Karpas-422 (cell line): Measurements from ENCODE around the gene CENATAC. TPM values are rescaled to one million over a fixed set of nuclear protein-coding genes. Genes with fewer than 3 reads are reported as not detected.
"Not testable (repeated sequence)": the region's sequence is repeated elsewhere in the genome, so short reads cannot be mapped to it uniquely, and the experiment has no call there.

Experiments
- DNase-seq: peaks from one replicate; pipeline ENCODE4 v3.0.0-alpha.2; 2015
- H2AFZ ChIP-seq: fragments of 200-600 bp; sonication (generic); 2 replicates; pipeline ENCODE4 v1.6.1; 2014; ENCODE audit warnings: antibody characterized with exemption, low read length, mixed read lengths
- H3K27ac ChIP-seq: fragments of 200-600 bp; sonication (generic); 2 replicates; pipeline ENCODE4 v1.5.1; 2014; ENCODE audit warnings: mild to moderate bottlenecking, low read length, moderate library complexity
- H3K27me3 ChIP-seq: fragments of 200-600 bp; sonication (generic); 2 replicates; pipeline ENCODE4 v1.6.1; 2014; ENCODE audit warnings: low read length, mixed read lengths
- H3K36me3 ChIP-seq: fragments of 200-600 bp; sonication (generic); 2 replicates; pipeline ENCODE4 v1.6.1; 2014; ENCODE audit warnings: low read length, mixed read lengths; ENCODE audit not compliant: insufficient read depth
- H3K4me1 ChIP-seq: fragments of 200-600 bp; sonication (generic); 2 replicates; pipeline ENCODE4 v1.6.1; 2014; ENCODE audit warnings: mild to moderate bottlenecking, low read length, mixed read lengths
- H3K4me2 ChIP-seq: fragments of 200-600 bp; sonication (generic); 2 replicates; pipeline ENCODE4 v1.6.1; 2014; ENCODE audit warnings: low read length, low read depth, mild to moderate bottlenecking; ENCODE audit not compliant: poor library complexity, severe bottlenecking
- H3K4me3 ChIP-seq: fragments of 200-600 bp; sonication (generic); 2 replicates; pipeline ENCODE4 v1.5.1; 2014; ENCODE audit warnings: mild to moderate bottlenecking, antibody characterized with exemption, low read length, mixed read lengths
- H3K79me2 ChIP-seq: fragments of 200-600 bp; sonication (generic); 2 replicates; pipeline ENCODE4 v1.6.1; 2014; ENCODE audit warnings: mild to moderate bottlenecking, low read length, mixed read lengths
- H3K9ac ChIP-seq: fragments of 200-600 bp; sonication (generic); 2 replicates; pipeline ENCODE4 v1.6.0; 2014; ENCODE audit warnings: low read length
- H3K9me2 ChIP-seq: fragments of 200-600 bp; sonication (generic), shearing (Covaris generic); replicated peaks from 2 replicates; pipeline ENCODE4 v1.6.0; 2014; ENCODE audit warnings: mild to moderate bottlenecking, low read length, moderate library complexity; ENCODE audit not compliant: insufficient read depth
- H3K9me3 ChIP-seq: fragments of 300-700, 200-600 bp; sonication (generic); 2 replicates; pipeline ENCODE4 v1.6.1; 2014; ENCODE audit warnings: low read length, mixed read lengths
- H4K20me1 ChIP-seq: fragments of 200-600 bp; sonication (generic); 2 replicates; pipeline ENCODE4 v1.6.1; 2014; ENCODE audit warnings: mild to moderate bottlenecking, antibody characterized with exemption, low read length, low read depth; ENCODE audit not compliant: insufficient read depth
- total RNA-seq: library from RNA; depleted of rRNA; stranded (reverse); fragments of >200 nt; shearing (Covaris generic); gene quantifications from 2 replicates; pipeline ENCODE4 v1.2.3, GENCODE V29; 2014; ENCODE audit warnings: low replicate concordance; rRNA removed

CENATAC gene
- total RNA-seq = 14.2 and 25.0 TPM in 2 replicates

GRCh38 chr11:118997627-118998387, at the start of gene CENATAC:
CENATAC (plus strand) TSS chr11:118998138; CDS start chr11:118998198, 60 bp downstream.
- Histone ChIP-seq H4K20me1 (no peaks in the 10 kb centered on the region), H2AFZ (peak within 1 kb of the TSS; percentile 63), H3K4me3 (peak within 1 kb of the TSS; percentile 83), H3K9ac (peak within 1 kb of the TSS; percentile 80), H3K27me3 (no peaks in the 10 kb centered on the region), H3K4me1 (peaks cover 11% of the 10 kb centered on the region), H3K9me3 (no peaks in the 10 kb centered on the region), H3K4me2 (peak within 1 kb of the TSS; percentile 80), H3K27ac (peak within 1 kb of the TSS; percentile 26; the same call in 1 of the 2 replicates), H3K9me2 (no peaks in the 10 kb centered on the region), H3K36me3 (no peaks in the 10 kb centered on the region), H3K79me2 (peaks cover 33% of the 10 kb centered on the region)
- DNase-seq = peak; percentile 93

- no peak overlapping the region for H2AFZ ChIP-seq
- H3K27me3 ChIP-seq = no peaks in the 10 kb centered on the region
- no peaks in the 10 kb centered on the region for H3K9me2 ChIP-seq
- peak; percentile 68 for DNase-seq
- no peaks in the 10 kb centered on the region for H3K9me3 ChIP-seq
- H3K36me3 ChIP-seq = no peaks in the 10 kb centered on the region
- H3K27ac ChIP-seq = no peak overlapping the region
- no peak overlapping the region for H3K4me3 ChIP-seq
- H3K9ac ChIP-seq = no peak overlapping the region
- H4K20me1 ChIP-seq = no peaks in the 10 kb centered on the region
- no peaks in the 10 kb centered on the region for H3K4me1 ChIP-seq
- no peaks in the 10 kb centered on the region for H3K79me2 ChIP-seq
- no peak overlapping the region for H3K4me2 ChIP-seq
These were observed 44.7 kb upstream of the CENATAC start for GRCh38 chr11:118953265-118953664.

GRCh38 chr11:118953976-118954375, 44.0 kb upstream of the CENATAC start:
- H3K4me3 ChIP-seq, H3K9me2 ChIP-seq, H3K36me3 ChIP-seq, H3K9me3 ChIP-seq, H3K79me2 ChIP-seq, H3K4me2 ChIP-seq, H4K20me1 ChIP-seq, H3K27me3 ChIP-seq, H2AFZ ChIP-seq, H3K27ac ChIP-seq, H3K9ac ChIP-seq, DNase-seq, H3K4me1 ChIP-seq: not testable (repeated sequence)

- Histone ChIP-seq H4K20me1 (no peaks in the 10 kb centered on the region), H3K27ac (no peak within 1 kb of the TSS), H3K4me1 (no peaks in the 10 kb centered on the region), H3K79me2 (no peaks in the 10 kb centered on the region), H3K9me2 (no peaks in the 10 kb centered on the region), H3K36me3 (no peaks in the 10 kb centered on the region), H2AFZ (no peak within 1 kb of the TSS), H3K4me2 (no peak within 1 kb of the TSS), H3K9me3 (no peaks in the 10 kb centered on the region), H3K9ac (no peak within 1 kb of the TSS), H3K27me3 (no peaks in the 10 kb centered on the region), H3K4me3 (no peak within 1 kb of the TSS)
- peak; percentile 83 for DNase-seq
These were observed 41.7 kb upstream of the CENATAC start, which contains the start of gene UPK2 for GRCh38 chr11:118956094-118956846. UPK2 (plus strand) TSS chr11:118956298; CDS start chr11:118956351, 53 bp downstream.

GRCh38 chr11:118956847-118957469, 41.0 kb upstream of the CENATAC start:
- H3K9me2 ChIP-seq = no peaks in the 10 kb centered on the region
- H3K27me3 ChIP-seq = no peaks in the 10 kb centered on the region
- DNase-seq = no peak
- no peaks in the 10 kb centered on the region for H3K36me3 ChIP-seq
- H3K4me3 ChIP-seq = no peak overlapping the region
- no peak overlapping the region for H3K27ac ChIP-seq
- no peaks in the 10 kb centered on the region for H3K4me1 ChIP-seq
- no peaks in the 10 kb centered on the region for H4K20me1 ChIP-seq
- no peaks in the 10 kb centered on the region for H3K79me2 ChIP-seq
- H3K9ac ChIP-seq = no peak overlapping the region
- H2AFZ ChIP-seq = no peak overlapping the region
- no peak overlapping the region for H3K4me2 ChIP-seq
- no peaks in the 10 kb centered on the region for H3K9me3 ChIP-seq

- no peaks in the 10 kb centered on the region for H4K20me1 ChIP-seq
- H2AFZ ChIP-seq = no peak overlapping the region
- no peak overlapping the region for H3K4me3 ChIP-seq
- H3K36me3 ChIP-seq = no peaks in the 10 kb centered on the region
- no peak overlapping the region for H3K27ac ChIP-seq
- H3K4me1 ChIP-seq = no peaks in the 10 kb centered on the region
- H3K9ac ChIP-seq = no peak overlapping the region
- no peaks in the 10 kb centered on the region for H3K9me3 ChIP-seq
- H3K9me2 ChIP-seq = no peaks in the 10 kb centered on the region
- no peak overlapping the region for H3K4me2 ChIP-seq
- H3K79me2 ChIP-seq = no peaks in the 10 kb centered on the region
- no peak for DNase-seq
- no peaks in the 10 kb centered on the region for H3K27me3 ChIP-seq
These were observed 40.4 kb upstream of the CENATAC start for GRCh38 chr11:118957549-118957948.

- H3K4me1 ChIP-seq = no peaks in the 10 kb centered on the region
- H3K4me3 ChIP-seq = no peak overlapping the region
- no peak overlapping the region for H2AFZ ChIP-seq
- H3K9me3 ChIP-seq = no peaks in the 10 kb centered on the region
- no peak overlapping the region for H3K4me2 ChIP-seq
- H3K79me2 ChIP-seq = no peaks in the 10 kb centered on the region
- no peak overlapping the region for H3K9ac ChIP-seq
- no peaks in the 10 kb centered on the region for H3K27me3 ChIP-seq
- no peaks in the 10 kb centered on the region for H4K20me1 ChIP-seq
- H3K27ac ChIP-seq = no peak overlapping the region
- H3K9me2 ChIP-seq = no peaks in the 10 kb centered on the region
- no peak for DNase-seq
- no peaks in the 10 kb centered on the region for H3K36me3 ChIP-seq
These were observed 40.0 kb upstream of the CENATAC start for GRCh38 chr11:118957968-118958367.

GRCh38 chr11:118958577-118958976, 39.4 kb upstream of the CENATAC start:
- no peaks in the 10 kb centered on the region for H3K4me1 ChIP-seq
- no peaks in the 10 kb centered on the region for H3K9me3 ChIP-seq
- no peak for DNase-seq
- no peaks in the 10 kb centered on the region for H3K79me2 ChIP-seq
- no peak overlapping the region for H3K9ac ChIP-seq
- H3K27me3 ChIP-seq = no peaks in the 10 kb centered on the region
- H3K9me2 ChIP-seq = no peaks in the 10 kb centered on the region
- no peak overlapping the region for H3K27ac ChIP-seq
- no peaks in the 10 kb centered on the region for H4K20me1 ChIP-seq
- no peak overlapping the region for H2AFZ ChIP-seq
- no peak overlapping the region for H3K4me3 ChIP-seq
- H3K4me2 ChIP-seq = no peak overlapping the region
- H3K36me3 ChIP-seq = no peaks in the 10 kb centered on the region
